ENCODE data around the gene PCYOX1L.

The PCYOX1L gene

DNA sequence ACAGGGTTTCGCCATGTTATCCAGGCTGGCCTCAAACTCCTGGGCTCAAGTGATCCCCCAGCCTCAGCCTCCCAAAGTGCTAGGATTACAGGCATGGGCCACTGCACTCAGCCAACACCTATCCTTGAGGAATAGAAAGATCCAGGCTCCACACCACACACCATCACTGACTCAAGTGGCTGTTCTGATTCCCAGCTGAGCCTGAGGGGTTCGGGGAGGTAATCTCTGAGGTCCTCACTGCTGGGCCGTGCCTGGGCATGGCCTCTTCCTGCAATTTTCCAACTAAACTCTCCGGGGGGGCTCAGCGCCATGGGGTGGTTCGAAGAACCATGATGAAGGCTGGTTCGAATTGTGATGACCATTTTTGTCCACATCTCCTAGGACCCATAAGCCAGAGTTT lies 52.2 kb downstream of the PCYOX1L start:
- no peak for DNase-seq

DNA sequence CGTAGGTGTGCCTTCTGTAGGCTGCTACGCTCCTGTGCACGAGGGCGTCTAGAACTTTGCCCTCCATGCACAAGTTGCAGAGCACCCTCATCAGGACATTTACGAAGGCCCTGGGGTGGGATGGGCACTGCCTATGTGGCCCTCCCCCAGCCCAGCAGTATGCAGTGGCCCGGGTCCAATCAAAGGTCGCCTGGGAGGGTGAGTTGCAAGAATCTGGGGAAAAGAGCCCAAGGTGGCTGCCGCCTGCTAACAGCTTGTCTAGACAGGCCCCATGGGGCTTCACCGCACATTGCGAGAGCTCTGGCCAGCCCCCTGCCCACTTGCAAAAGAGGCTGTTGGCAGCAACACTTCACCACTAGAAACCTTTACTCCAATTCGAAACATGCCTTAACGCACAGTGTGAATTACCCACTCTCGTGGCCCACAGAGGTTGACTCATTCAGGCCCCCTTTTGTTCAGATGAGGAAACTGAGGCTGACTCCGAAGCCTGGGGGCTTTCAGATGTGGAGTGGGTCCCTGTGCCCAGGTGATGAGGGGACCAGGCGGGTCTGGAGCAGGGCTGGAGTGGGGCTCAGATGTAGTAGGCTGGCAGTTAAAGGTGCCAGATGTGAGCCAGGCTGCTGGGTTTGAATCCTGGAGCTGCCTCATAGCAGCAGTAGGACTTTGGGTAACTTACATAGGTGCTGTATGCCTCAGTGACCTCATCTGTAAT lies 53.0 kb downstream of the PCYOX1L start:
- no peak for DNase-seq

GRCh38 chr5:149411738-149412519 lies 54.1 kb downstream of the PCYOX1L start:
- DNase-seq: no peak

GRCh38 chr5:149412783-149413476 lies 55.1 kb downstream of the PCYOX1L start:
- DNase-seq: no peak

DNA sequence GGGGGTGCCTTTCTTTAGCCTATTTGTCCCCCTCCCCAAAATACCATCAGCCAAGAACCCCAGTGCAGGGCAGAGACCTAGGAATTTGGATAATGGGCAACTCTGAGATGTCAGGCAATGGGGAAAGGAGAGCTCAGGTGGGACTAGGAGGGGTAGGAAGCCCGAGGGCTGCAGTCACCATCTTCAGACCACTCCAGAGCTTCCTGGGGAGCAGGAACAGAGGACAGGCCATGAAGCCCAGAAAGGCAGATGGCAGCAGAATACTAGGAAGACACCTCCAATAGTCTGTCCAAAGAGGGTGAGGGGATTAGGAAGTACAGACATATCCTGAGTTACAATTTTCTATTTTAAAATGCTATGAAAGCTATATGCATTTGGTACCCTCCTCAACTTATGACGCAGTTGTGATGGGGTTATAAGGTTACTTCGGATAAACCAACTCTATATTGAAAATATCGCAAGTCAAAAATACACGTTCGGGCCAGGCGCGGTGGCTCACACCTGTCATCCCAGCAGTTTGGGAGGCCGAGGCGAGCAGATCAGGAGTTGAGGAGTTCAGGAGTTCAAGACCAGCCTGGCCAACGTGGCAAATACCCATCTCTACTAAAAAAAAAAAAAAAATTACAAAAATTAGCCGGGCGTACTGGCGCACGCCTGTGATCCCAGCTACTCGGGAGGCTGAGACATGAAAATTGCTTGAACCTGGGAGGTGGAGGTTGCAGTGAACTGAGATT lies 55.8 kb downstream of the PCYOX1L start:
- no peak for DNase-seq

DNA sequence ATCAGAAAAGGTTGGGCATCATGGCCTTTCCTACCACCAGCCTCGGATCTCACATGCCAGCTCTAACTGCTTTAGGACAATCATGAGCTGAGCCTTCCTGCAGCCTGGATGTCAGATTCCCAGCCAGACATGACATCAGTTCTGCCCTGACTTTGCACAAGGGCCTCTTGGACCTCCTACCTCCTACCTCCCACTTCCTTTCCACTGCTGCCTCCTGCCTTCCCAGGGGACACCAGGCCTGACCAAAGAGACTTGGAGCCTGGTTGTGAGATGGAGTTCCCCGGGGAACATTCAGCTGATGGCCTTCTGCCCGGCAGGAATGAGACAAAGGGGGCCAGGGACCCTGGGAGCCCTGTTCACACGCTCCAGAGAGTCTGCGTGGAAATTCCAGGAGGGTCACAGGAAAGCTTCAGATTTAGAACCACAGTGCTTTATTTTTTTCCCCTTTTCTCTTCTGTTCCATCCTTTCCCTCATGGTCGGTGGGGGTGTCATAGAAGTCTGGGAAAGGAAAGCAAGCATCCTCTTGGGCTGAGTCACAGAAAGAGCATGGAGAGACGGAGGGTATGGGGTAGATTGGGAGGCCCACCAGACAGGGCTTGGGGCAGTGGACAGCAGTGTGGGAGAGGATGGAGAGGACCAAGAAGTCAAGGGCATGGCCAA lies 56.7 kb downstream of the PCYOX1L start:
- DNase-seq: no peak

GRCh38 chr5:149415066-149415967 lies 57.5 kb downstream of the PCYOX1L start:
- no peak for DNase-seq

DNA sequence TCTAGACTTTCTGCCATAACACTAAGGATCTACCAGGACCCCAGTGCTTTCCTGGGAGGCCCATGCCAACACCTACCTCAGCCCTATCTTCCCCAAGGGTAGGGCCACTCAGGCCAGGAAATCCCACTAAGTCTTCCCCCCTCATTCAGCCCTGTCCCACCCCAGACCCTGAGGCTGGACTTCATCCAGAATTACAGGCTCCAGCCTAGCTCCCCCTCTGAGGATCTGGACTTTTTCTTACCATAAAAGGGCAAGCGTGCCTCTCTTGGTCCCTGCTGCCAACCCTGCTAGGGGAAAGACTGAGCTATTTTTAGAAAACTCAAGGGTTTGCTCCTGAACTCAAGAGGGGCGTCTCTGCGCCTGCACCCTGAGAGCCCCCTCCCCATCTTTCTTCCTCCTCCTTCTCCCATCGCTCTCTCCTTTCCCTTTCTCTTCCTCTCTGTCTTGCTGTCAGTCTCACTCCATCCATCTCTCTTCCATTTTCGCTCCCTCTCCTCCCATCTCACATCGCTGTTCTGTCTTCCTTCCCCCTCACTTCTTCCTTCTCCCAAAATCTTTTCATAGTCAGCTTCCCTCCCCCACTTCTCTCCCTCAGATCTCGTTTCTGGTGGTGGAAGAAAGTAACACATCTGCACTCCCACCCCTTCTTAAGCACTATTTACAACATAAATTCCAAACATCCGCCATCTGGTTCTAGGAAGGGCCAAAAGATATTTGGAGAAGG lies 59.3 kb downstream of the PCYOX1L start:
- DNase-seq: no peak

GRCh38 chr5:149417711-149418368 lies 60.0 kb downstream of the PCYOX1L start:
- no peak for DNase-seq

DNA sequence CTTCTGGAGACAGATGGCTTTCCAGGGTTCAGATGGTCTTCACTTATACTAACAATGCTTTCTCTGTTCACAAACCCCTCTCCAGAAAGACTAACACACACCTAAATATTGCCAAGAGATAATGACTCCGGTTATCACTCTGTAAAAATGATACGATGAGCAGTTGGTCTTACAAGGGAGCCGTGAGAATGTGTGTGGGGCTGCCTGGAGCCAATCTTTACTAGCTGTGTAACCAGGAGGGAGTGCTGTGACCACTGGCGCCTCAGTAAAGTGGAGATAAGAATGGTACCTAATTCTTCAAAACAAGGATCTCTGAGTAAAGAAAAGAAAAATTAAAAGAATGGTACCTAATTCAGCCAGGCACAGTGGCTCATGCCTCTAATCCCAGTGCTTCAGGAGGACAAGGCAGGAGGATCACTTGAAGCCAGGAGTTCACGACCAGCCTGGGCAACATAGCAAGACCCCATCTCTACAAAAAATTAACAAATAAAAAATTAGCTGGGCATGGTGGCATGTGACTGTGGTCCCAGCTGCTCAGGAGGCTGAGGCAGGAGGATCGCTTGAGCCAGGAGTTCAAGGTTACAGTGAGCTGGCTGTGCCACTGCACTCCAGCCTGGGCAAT lies 61.2 kb downstream of the PCYOX1L start:
- DNase-seq: no peak
